K562 (cell line): ENCODE results near the gene SNX12. TPM values are rescaled to one million over a fixed set of nuclear protein-coding genes. Genes with fewer than 3 reads are reported as not detected.

ENCODE experiments used
- ATAC-seq: fragments of 200-7000 bp; cut with Tn5 transposase; 3 replicates; pipeline ENCODE4 v1.9.1; 2020; ENCODE audit warnings: moderate library complexity
- BruUV-seq: library from RNA; stranded (reverse); fragments of 400-500 nt; replicated peaks from 2 replicates; lab custom pipeline; 2021; lab: Mats Ljungman, UMichigan
- CTCF ChIA-PET: fragments of 300-600 bp; formaldehyde crosslinking; extraction: SDS; loops from one replicate; lab custom pipeline; 2021; ENCODE audit warnings: low intra/inter-chr PET ratio; lab: Yijun Ruan, JAX
- POLR2A ChIA-PET: fragments of 300-600, 350-650 bp; sonication (Branson Sonifier 250); formaldehyde crosslinking; extraction: SDS; loops from one replicate; lab custom pipeline; 2021; ENCODE audit warnings: antibody characterized with exemption, inconsistent platforms; lab: Yijun Ruan, JAX
- DNase-seq, 4 experiments: peaks; one replicate each; pipeline versions ENCODE4 v3.0.0 to v3.0.0-alpha.2; 2011 to 2018; ENCODE audit warnings: low spot score in 3 of 4, mixed read lengths in 3 of 4; ENCODE audit errors: extremely low read depth in 1 of 4
- FAIRE-seq: peaks from 2 replicates; lab custom pipeline; 2011; peaks lifted over from hg19 to GRCh38; lab: Jason Lieb, UNC
- H2AFZ ChIP-seq: 2 replicates; pipeline ENCODE4 v1.6.0; 2011; ENCODE audit warnings: low read depth, low read length, control low read depth, inconsistent platforms
- H3K27ac ChIP-seq: fragments of 200-600 bp; 3 replicates; pipeline ENCODE4 v1.8.0; 2011; ENCODE audit warnings: low read depth, mild to moderate bottlenecking, control low read depth, inconsistent platforms, low read length, moderate library complexity, mixed read lengths; ENCODE audit errors: extremely low read depth
- H3K27me3 ChIP-seq, 2 experiments: fragments of 300-600 bp in 1 of 2; 2 replicates in 1 of 2; 3 replicates in 1 of 2; pipeline versions ENCODE4 v1.6.0 to v1.8.0; 2011; ENCODE audit warnings: inconsistent platforms in 2 of 2, low read length in 2 of 2, mild to moderate bottlenecking in 1 of 2, mixed read lengths in 1 of 2, moderate library complexity in 1 of 2; ENCODE audit not compliant: control insufficient read depth in 2 of 2, insufficient read depth in 2 of 2
- H3K36me3 ChIP-seq: fragments of 300-600 bp; 3 replicates; pipeline ENCODE4 v1.8.0; 2011; ENCODE audit warnings: mild to moderate bottlenecking, low read length, inconsistent platforms; ENCODE audit not compliant: control insufficient read depth, insufficient read depth
- H3K4me1 ChIP-seq, 2 experiments: fragments of 200-600 bp in 1 of 2; replicated peaks in 1 of 2; 2 replicates in 1 of 2; 3 replicates in 1 of 2; pipeline versions ENCODE4 v1.5.1 to v1.8.0; 2011; ENCODE audit warnings: inconsistent platforms in 2 of 2, low read length in 2 of 2, mild to moderate bottlenecking in 1 of 2, mixed read lengths in 1 of 2, moderate library complexity in 1 of 2; ENCODE audit not compliant: control insufficient read depth in 2 of 2, insufficient read depth in 2 of 2
- H3K4me2 ChIP-seq: 2 replicates; pipeline ENCODE4 v1.6.1; 2011; ENCODE audit warnings: low read length, control low read depth, inconsistent platforms, mixed read lengths; ENCODE audit not compliant: insufficient read depth
- H3K4me3 ChIP-seq: fragments of 200-600 bp; sonication (generic), shearing (Covaris generic); 2 replicates; pipeline ENCODE4 v1.5.1; 2016; ENCODE audit warnings: control low read depth, inconsistent platforms
- H3K79me2 ChIP-seq: fragments of 200-600 bp; 3 replicates; pipeline ENCODE4 v1.8.0; 2011; ENCODE audit warnings: low read length, inconsistent platforms; ENCODE audit not compliant: control insufficient read depth, insufficient read depth
- H3K9ac ChIP-seq, 2 experiments: 2 replicates each; pipeline versions ENCODE4 v1.6.0 to v1.6.1; 2011; ENCODE audit warnings: low read depth in 2 of 2, low read length in 2 of 2, control low read depth in 1 of 2, inconsistent platforms in 1 of 2, mild to moderate bottlenecking in 1 of 2, mixed read lengths in 1 of 2; ENCODE audit not compliant: insufficient read depth in 1 of 2
- H3K9me1 ChIP-seq: one replicate; pipeline ENCODE4 v1.6.0; 2011; ENCODE audit warnings: inconsistent platforms, mild to moderate bottlenecking, low read length, moderate library complexity; ENCODE audit not compliant: control insufficient read depth, insufficient read depth
- H3K9me3 ChIP-seq: replicated peaks from 2 replicates; pipeline ENCODE4 v1.5.1; 2011; ENCODE audit warnings: low read depth, low read length, inconsistent platforms; ENCODE audit not compliant: control insufficient read depth, insufficient read depth
- H4K20me1 ChIP-seq: replicated peaks from 2 replicates; pipeline ENCODE4 v1.6.1; 2011; ENCODE audit warnings: low read length, inconsistent platforms, mixed read lengths; ENCODE audit not compliant: control insufficient read depth, insufficient read depth
- CBFA2T2 ChIP-seq: fragments of 450-650 bp; conservative IDR thresholded peaks from 2 replicates; pipeline ENCODE4 v1.6.1; 2017; ENCODE audit warnings: mild to moderate bottlenecking
- FOXP1 ChIP-seq: sonication (generic); formaldehyde crosslinking; IDR thresholded peaks from 2 replicates; pipeline ENCODE4 v1.8.0; 2022; ENCODE audit warnings: mild to moderate bottlenecking, missing genetic modification reagents
- RBM34 ChIP-seq: fragments of 200-400 bp; formaldehyde crosslinking; IDR thresholded peaks from 2 replicates; pipeline ENCODE4 v1.6.1; 2018; ENCODE audit warnings: low read length, borderline replicate concordance; ENCODE audit not compliant: insufficient read depth
- SMARCA4 ChIP-seq: fragments of 450-650 bp; IDR thresholded peaks from 2 replicates; pipeline ENCODE4 v1.6.1; 2016
- SRSF9 ChIP-seq: fragments of 200-400 bp; formaldehyde crosslinking; IDR thresholded peaks from 2 replicates; pipeline ENCODE4 v1.6.1; 2017; ENCODE audit warnings: low read depth, low read length, borderline replicate concordance
- ZNF445 ChIP-seq: fragments of 250-450 bp; sonication (Bioruptor Pico); IDR thresholded peaks from 2 replicates; pipeline ENCODE4 v1.4.0; 2020; ENCODE audit warnings: low read depth, mild to moderate bottlenecking, moderate library complexity
- WGBS: fragments of 100-300 bp; shearing (Covaris generic); methylation state at CpG from one replicate; pipeline ENCODE4 v1.1.6; 2016; ENCODE audit warnings: low coverage, mixed read lengths; ENCODE audit not compliant: insufficient coverage; ENCODE audit errors: missing lambda C conversion rate; 5-methylcytosine and 5-hydroxymethylcytosine counted together
- in situ Hi-C: fragments of 300-500 bp; cut with MboI; formaldehyde crosslinking; loops from 4 replicates; pipeline ENCODE4 v1.15.0; 2018; ENCODE audit warnings: inconsistent platforms, mixed read lengths
- intact Hi-C: fragments of 100-400 bp; cut with micrococcal nuclease; formaldehyde crosslinking; loops from 2 replicates; pipeline ENCODE4 v1.14.2; 2022
- polyA plus RNA-seq, 8 experiments: library from polyadenylated mRNA; depleted of rRNA in 4 of 8; stranded (reverse) in 5 of 8; unstranded in 3 of 8; fragments of >200 nt; fragmentation: Nextera tagmentation in 2 of 8; fragmentation: Illumina TruSeq in 1 of 8; extraction: Ambion mirVana in 2 of 8; extraction: Trizol in 1 of 8; gene quantifications; 2 replicates each; pipeline versions ENCODE4 v1.2.1 to v1.2.3, GENCODE V29; 2011 to 2014; ENCODE audit warnings: inconsistent platforms in 1 of 8, missing spikeins in 1 of 8
- total RNA-seq, 7 experiments: library from RNA; depleted of rRNA in 6 of 7; stranded (reverse); fragments of >200 nt in 6 of 7; fragmentation: Illumina TruSeq in 2 of 7; extraction: Trizol in 2 of 7; gene quantifications; 2 replicates each; pipeline versions ENCODE4 v1.2.1 to v1.2.3, GENCODE V29; 2011 to 2021; ENCODE audit warnings: low replicate concordance in 1 of 7
- TF ChIP-seq, protein P1 (sequence below): sonication (generic); formaldehyde crosslinking; IDR thresholded peaks from 2 replicates; pipeline ENCODE4 v1.9.0; 2022; ENCODE audit warnings: mild to moderate bottlenecking, missing genetic modification reagents
- TF ChIP-seq, protein P2 (sequence below): fragments of 250-450 bp; sonication (Bioruptor Pico); IDR thresholded peaks from 2 replicates; pipeline ENCODE4 v1.4.0; 2020; ENCODE audit warnings: mild to moderate bottlenecking, moderate library complexity

SNX12 gene
- total and polyA plus RNA-seq, 9 of the 15 experiments (the other 6 are each of a cell fraction or from before 2014, with no cell fraction given) = 12.7 to 50.3 (median 37.1) TPM

DNA sequence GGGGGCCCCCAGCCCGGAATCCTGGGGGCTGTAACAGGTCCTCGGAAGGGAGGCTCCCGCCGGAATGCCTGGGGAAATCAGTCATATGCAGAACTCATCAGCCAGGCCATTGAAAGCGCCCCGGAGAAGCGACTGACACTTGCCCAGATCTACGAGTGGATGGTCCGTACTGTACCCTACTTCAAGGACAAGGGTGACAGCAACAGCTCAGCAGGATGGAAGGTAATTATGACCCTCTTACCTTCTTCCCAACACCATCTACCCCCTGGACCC, 28.6 kb upstream of the SNX12 start:
- in situ Hi-C loops = loop anchor here (5.0 kb wide), 1 partner anchor 81 kb away; no protein-coding TSS in a partner anchor
- no TSS peak for BruUV-seq

More for the DNA sequence above, 28.6 kb upstream of the SNX12 start:
- intact Hi-C loops = no loop called here
- peaks cover 28% of the 10 kb centered on the region in 2 experiments; a peak in 4 of 5 replicates for H3K4me1 ChIP-seq
- no peak for DNase-seq
- FAIRE-seq = no peak
- peak; percentile 6; the same call in 2 of the 3 replicates for ATAC-seq
- H3K36me3 ChIP-seq = peaks cover 3% of the 10 kb centered on the region; the same call in 1 of the 3 replicates
- TF ChIP-seq, protein P1, sequence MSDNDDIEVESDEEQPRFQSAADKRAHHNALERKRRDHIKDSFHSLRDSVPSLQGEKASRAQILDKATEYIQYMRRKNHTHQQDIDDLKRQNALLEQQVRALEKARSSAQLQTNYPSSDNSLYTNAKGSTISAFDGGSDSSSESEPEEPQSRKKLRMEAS (CRISPR knock-in tag) = no peak
- no peak for TF ChIP-seq ZNF445 (CRISPR knock-in tag)
- TF ChIP-seq SMARCA4 = no peak
- no peak for TF ChIP-seq RBM34
- no peak for TF ChIP-seq SRSF9
- TF ChIP-seq CBFA2T2 = no peak
- TF ChIP-seq FOXP1 (CRISPR knock-in tag) = no peak
- TF ChIP-seq, protein P2, sequence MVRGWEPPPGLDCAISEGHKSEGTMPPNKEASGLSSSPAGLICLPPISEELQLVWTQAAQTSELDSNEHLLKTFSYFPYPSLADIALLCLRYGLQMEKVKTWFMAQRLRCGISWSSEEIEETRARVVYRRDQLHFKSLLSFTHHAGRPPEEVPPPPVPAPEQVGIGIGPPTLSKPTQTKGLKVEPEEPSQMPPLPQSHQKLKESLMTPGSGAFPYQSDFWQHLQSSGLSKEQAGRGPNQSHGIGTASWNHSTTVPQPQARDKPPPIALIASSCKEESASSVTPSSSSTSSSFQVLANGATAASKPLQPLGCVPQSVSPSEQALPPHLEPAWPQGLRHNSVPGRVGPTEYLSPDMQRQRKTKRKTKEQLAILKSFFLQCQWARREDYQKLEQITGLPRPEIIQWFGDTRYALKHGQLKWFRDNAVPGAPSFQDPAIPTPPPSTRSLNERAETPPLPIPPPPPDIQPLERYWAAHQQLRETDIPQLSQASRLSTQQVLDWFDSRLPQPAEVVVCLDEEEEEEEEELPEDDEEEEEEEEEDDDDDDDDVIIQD = no peak
- ChIA-PET CTCF (interaction anchor here (1.0 kb wide), 1 partner anchor 83 kb away, joined by 3 read pairs; no protein-coding TSS in a partner anchor), POLR2A (interaction anchor here (0.8 kb wide), 1 partner anchor 22 kb away, joined by 4 read pairs; the partner anchor contains the start of gene MED12)
- no peaks in the 10 kb centered on the region for H3K9me1 ChIP-seq
- H3K9me3 ChIP-seq = no peaks in the 10 kb centered on the region
- peak overlapping the region; percentile 94 for H3K4me2 ChIP-seq
- no peak overlapping the region; the same call in 1 of the 3 replicates for H3K27ac ChIP-seq
- no peaks in the 10 kb centered on the region for H3K27me3 ChIP-seq
- peaks cover 11% of the 10 kb centered on the region for H3K79me2 ChIP-seq
- H4K20me1 ChIP-seq = no peaks in the 10 kb centered on the region
- peak overlapping the region; percentile 73 to 95 for H3K9ac ChIP-seq
- peak overlapping the region; percentile 59 for H3K4me3 ChIP-seq
- peak overlapping the region; percentile 87 for H2AFZ ChIP-seq
- 8% methylated on average over 2 of the region's 9 CpGs for WGBS
